ENCODE results near the gene SCN11A. TPM values are rescaled to one million over a fixed set of nuclear protein-coding genes. Genes with fewer than 3 reads are reported as not detected.

Gene SCN11A
- total RNA-seq, 1 experiment from 2014 or later, result not detected

DNA sequence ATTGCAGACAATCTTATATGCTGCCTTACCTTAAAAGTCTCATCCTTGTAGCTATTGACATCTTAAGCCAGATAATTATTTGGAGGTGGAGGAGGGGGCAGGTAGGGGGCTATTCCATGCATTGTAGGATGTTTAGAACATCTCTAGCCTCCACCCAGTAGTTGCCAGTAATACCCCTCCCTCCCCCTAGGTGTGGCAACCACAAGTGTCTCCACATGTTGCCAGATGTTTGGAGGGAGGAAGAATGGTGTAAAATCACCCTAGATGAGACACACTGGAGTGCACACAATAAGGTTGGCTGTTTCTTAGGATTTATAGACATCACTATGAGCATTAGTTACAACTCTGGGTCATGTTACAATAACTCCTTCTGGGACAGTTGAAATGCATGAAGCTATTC, 28.3 kb upstream of the SCN11A start:
- ChIA-PET CTCF (interaction anchor here (0.6 kb wide), 1 partner anchor 87 kb away, joined by 3 read pairs; no protein-coding TSS in a partner anchor), POLR2A (no interaction called here)
- intact Hi-C loops (cut with micrococcal nuclease; ENCODE audit: unreplicated experiment), result no loop called here
- Mint-ChIP-seq H3K9me3 (ENCODE audit: unreplicated experiment) (no peaks in the 10 kb centered on the region), H3K27me3 (ENCODE audit: insufficient read depth, unreplicated experiment) (no peaks in the 10 kb centered on the region), H3K27ac (ENCODE audit: unreplicated experiment) (no peak overlapping the region), H3K36me3 (ENCODE audit: insufficient read depth, unreplicated experiment) (peaks cover 31% of the 10 kb centered on the region), H3K4me3 (ENCODE audit: unreplicated experiment) (no peak overlapping the region), H3K4me1 (ENCODE audit: low read depth, unreplicated experiment) (no peaks in the 10 kb centered on the region)
- no TSS peak for BruUV-seq (replicated peaks)
- H3K4me3 ChIP-seq (ENCODE audit: low read depth, low read length), result no peak overlapping the region
- H3K4me1 ChIP-seq, result no peaks in the 10 kb centered on the region
- no peak for TF ChIP-seq CTCF (IDR thresholded peaks at IDR 0.05; ENCODE audit: insufficient read depth in 1 of 2, low read depth in 1 of 2, low read length in 1 of 2, severe bottlenecking in 1 of 2, unreplicated experiment in 1 of 2)
- H3K36me3 ChIP-seq (ENCODE audit: control insufficient read depth, insufficient read depth, low read length), result peaks cover 1% of the 10 kb centered on the region; the same call in 1 of the 2 replicates
- no peaks in the 10 kb centered on the region for H3K9me3 ChIP-seq
- H3K27me3 ChIP-seq (replicated peaks; ENCODE audit: control insufficient read depth, insufficient read depth, low read length), result no peaks in the 10 kb centered on the region
- DNase-seq, result no peak

- no peak for TF ChIP-seq CTCF (IDR thresholded peaks at IDR 0.05; ENCODE audit: insufficient read depth in 1 of 2, low read depth in 1 of 2, low read length in 1 of 2, severe bottlenecking in 1 of 2, unreplicated experiment in 1 of 2)
- BruUV-seq (replicated peaks), result no TSS peak
- Histone ChIP-seq H3K4me3 (ENCODE audit: low read depth, low read length) (no peak overlapping the region), H3K27me3 (replicated peaks; ENCODE audit: control insufficient read depth, insufficient read depth, low read length) (no peaks in the 10 kb centered on the region), H3K4me1 (no peaks in the 10 kb centered on the region), H3K9me3 (no peaks in the 10 kb centered on the region), H3K36me3 (ENCODE audit: control insufficient read depth, insufficient read depth, low read length) (peaks cover 1% of the 10 kb centered on the region; the same call in 1 of the 2 replicates)
- ChIA-PET POLR2A (no interaction called here), CTCF (interaction anchor here (0.6 kb wide), 1 partner anchor 87 kb away, joined by 3 read pairs; no protein-coding TSS in a partner anchor)
- no peak overlapping the region for H3K27ac Mint-ChIP-seq (ENCODE audit: unreplicated experiment)
- intact Hi-C loops (cut with micrococcal nuclease; ENCODE audit: unreplicated experiment), result no loop called here
- no peaks in the 10 kb centered on the region for H3K4me1 Mint-ChIP-seq (ENCODE audit: low read depth, unreplicated experiment)
- peaks cover 36% of the 10 kb centered on the region for H3K36me3 Mint-ChIP-seq (ENCODE audit: insufficient read depth, unreplicated experiment)
- no peak overlapping the region for H3K4me3 Mint-ChIP-seq (ENCODE audit: unreplicated experiment)
- DNase-seq, result no peak
- no peaks in the 10 kb centered on the region for H3K27me3 Mint-ChIP-seq (ENCODE audit: insufficient read depth, unreplicated experiment)
- H3K9me3 Mint-ChIP-seq (ENCODE audit: unreplicated experiment), result no peaks in the 10 kb centered on the region
Measured at GRCh38 chr3:39079530-39079929, 27.8 kb upstream of the SCN11A start.

DNA sequence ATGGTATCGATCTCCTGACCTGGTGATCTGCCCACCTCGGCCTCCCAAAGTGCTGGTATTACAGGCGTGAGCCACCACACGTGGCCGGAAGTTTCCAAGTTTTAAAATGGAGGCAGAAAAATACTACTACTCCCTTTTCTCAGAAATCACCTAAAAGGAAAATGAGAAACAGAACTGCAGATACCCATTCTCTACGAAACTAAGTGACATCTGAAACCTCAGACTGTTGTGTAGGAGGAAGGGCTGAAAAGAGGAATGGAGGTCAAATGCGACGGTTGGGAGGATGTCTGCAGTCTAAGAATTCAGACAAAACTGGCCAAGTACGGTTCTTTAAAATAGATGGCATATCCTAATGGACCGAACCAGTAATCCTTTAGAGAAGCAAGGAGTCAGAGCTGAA, 24.2 kb upstream of the SCN11A start:
- TF ChIP-seq CTCF (IDR thresholded peaks at IDR 0.05; ENCODE audit: insufficient read depth in 1 of 2, low read depth in 1 of 2, low read length in 1 of 2, severe bottlenecking in 1 of 2, unreplicated experiment in 1 of 2), result no peak
- Mint-ChIP-seq H3K4me3 (ENCODE audit: unreplicated experiment) (no peak overlapping the region), H3K27me3 (ENCODE audit: insufficient read depth, unreplicated experiment) (no peaks in the 10 kb centered on the region), H3K36me3 (ENCODE audit: insufficient read depth, unreplicated experiment) (peaks cover 31% of the 10 kb centered on the region), H3K27ac (ENCODE audit: unreplicated experiment) (no peak overlapping the region), H3K4me1 (ENCODE audit: low read depth, unreplicated experiment) (no peaks in the 10 kb centered on the region), H3K9me3 (ENCODE audit: unreplicated experiment) (no peaks in the 10 kb centered on the region)
- no peaks in the 10 kb centered on the region for H3K4me1 ChIP-seq
- H3K36me3 ChIP-seq (ENCODE audit: control insufficient read depth, insufficient read depth, low read length), result peaks cover 3% of the 10 kb centered on the region
- BruUV-seq (replicated peaks), result no TSS peak
- no peak for DNase-seq
- intact Hi-C loops (cut with micrococcal nuclease; ENCODE audit: unreplicated experiment), result no loop called here
- POLR2A ChIA-PET, result no interaction called here
- H3K27me3 ChIP-seq (replicated peaks; ENCODE audit: control insufficient read depth, insufficient read depth, low read length), result no peaks in the 10 kb centered on the region
- no peaks in the 10 kb centered on the region for H3K9me3 ChIP-seq
- H3K4me3 ChIP-seq (ENCODE audit: low read depth, low read length), result no peak overlapping the region
- CTCF ChIA-PET, result no interaction called here
